GF-D8 (cell line): Measurements from ENCODE around the gene PXDC1.
"Not testable (repeated sequence)": the region's sequence is repeated elsewhere in the genome, so short reads cannot be mapped to it uniquely, and the experiment has no call there.

Experiments
- DNase-seq: peaks from one replicate; lab custom pipeline; 2025; lab: John Stamatoyannopoulos, UW

PXDC1 gene

GRCh38 chr6:3731700-3732099 is 19.8 kb downstream of the PXDC1 start:
- DNase-seq, result no peak

GRCh38 chr6:3729603-3730344 is 21.7 kb downstream of the PXDC1 start:
- no peak for DNase-seq

- DNase-seq, result no peak
Observed at GRCh38 chr6:3727593-3728108, 23.9 kb downstream of the PXDC1 start.

- no peak for DNase-seq
Observed at GRCh38 chr6:3727036-3727435, 24.5 kb downstream of the PXDC1 start.

GRCh38 chr6:3726421-3726820 is 25.1 kb downstream of the PXDC1 start:
- no peak for DNase-seq

- no peak for DNase-seq
Observed at GRCh38 chr6:3725145-3726047, 26.1 kb downstream of the PXDC1 start.

- no peak for DNase-seq
Observed at GRCh38 chr6:3724451-3725144, 26.9 kb downstream of the PXDC1 start.

- DNase-seq, result no peak
Observed at GRCh38 chr6:3723966-3724365, 27.5 kb downstream of the PXDC1 start.

- no peak for DNase-seq
Observed at GRCh38 chr6:3723251-3723650, 28.3 kb downstream of the PXDC1 start.

- no peak for DNase-seq
Observed at GRCh38 chr6:3722785-3723184, 28.7 kb downstream of the PXDC1 start.

- DNase-seq, result no peak
Observed at GRCh38 chr6:3721810-3722621, 29.5 kb downstream of the PXDC1 start.

- not testable (repeated sequence) for DNase-seq
Observed at GRCh38 chr6:3720770-3721169, 30.7 kb downstream of the PXDC1 start.

GRCh38 chr6:3719462-3720308 is 31.8 kb downstream of the PXDC1 start:
- DNase-seq, result no peak

- DNase-seq, result no peak
Observed at GRCh38 chr6:3718407-3718806, 33.1 kb downstream of the PXDC1 start.

GRCh38 chr6:3715285-3715684 is 36.2 kb downstream of the PXDC1 start:
- DNase-seq, result no peak

GRCh38 chr6:3714768-3715167 is 36.7 kb downstream of the PXDC1 start:
- DNase-seq, result no peak

GRCh38 chr6:3714111-3714510 is 37.4 kb downstream of the PXDC1 start:
- no peak for DNase-seq

- DNase-seq, result no peak
Observed at GRCh38 chr6:3712827-3713665, 38.5 kb downstream of the PXDC1 start.

- no peak for DNase-seq
Observed at GRCh38 chr6:3711776-3712175, 39.7 kb downstream of the PXDC1 start.

GRCh38 chr6:3710403-3710802 is 41.1 kb downstream of the PXDC1 start:
- DNase-seq, result no peak
